Inflammatory macrophage treated with lipopolysaccharide for 4 hours (primary cell): ENCODE measurements around the gene RBMS2.
A peak's percentile ranks its signal among the peaks of the same experiment; 100 is the strongest.
"Not testable (repeated sequence)": the region's sequence is repeated elsewhere in the genome, so short reads cannot be mapped to it uniquely, and the experiment has no call there.

Experiments used
- DNase-seq: peaks from one replicate; pipeline ENCODE4 v3.0.0-alpha.2; 2020

RBMS2 gene

GRCh38 chr12:56518570-56518969 is 3.0 kb upstream of the RBMS2 start:
- DNase-seq = peak; percentile 16

DNA sequence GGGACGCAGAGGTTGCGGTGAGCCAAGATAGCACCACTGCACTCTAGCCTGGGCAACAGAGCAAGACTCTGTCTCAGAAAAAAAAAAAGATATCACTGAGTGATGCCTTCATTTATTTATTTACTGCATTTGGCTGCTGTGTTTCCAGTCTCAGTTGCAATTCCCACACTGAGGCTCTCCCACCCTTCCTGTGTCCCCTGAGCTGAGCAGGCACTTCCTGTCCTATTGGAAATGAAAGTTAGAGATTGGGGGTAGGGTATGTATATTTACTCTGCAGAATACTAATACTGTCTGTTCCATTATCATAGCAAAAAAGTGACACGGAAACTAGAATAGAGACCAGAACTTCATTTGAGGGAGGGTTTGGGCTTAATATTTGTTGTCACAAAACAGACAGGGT is 1.6 kb upstream of the RBMS2 start:
- DNase-seq = peak; percentile 18

GRCh38 chr12:56520506-56520905 is 1.1 kb upstream of the RBMS2 start:
- peak; percentile 70 for DNase-seq

DNA sequence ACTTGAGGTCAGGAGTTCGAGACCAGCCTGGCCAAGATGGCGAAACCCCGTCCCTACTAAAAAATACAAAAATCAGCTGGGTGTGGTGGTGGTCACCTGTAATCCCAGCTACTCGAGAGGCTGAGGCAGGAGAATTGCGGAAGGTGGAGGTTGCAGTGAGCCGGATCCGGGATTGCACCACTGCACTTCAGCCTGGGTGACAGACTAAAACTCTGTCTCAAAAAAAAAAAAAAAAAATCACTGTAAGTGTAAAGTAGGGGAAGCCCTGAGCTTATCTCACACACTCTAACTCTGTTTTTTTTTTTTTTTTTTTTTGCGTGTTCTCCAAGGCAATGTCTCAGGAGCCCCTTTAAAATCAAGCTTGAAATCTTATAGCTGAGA is 421 bp upstream of the RBMS2 start:
- peak; percentile 60 for DNase-seq

GRCh38 chr12:56522411-56523193 is 982 bp downstream of the RBMS2 start:
- DNase-seq = no peak

GRCh38 chr12:56528846-56529245 is 7.2 kb downstream of the RBMS2 start:
- no peak for DNase-seq

DNA sequence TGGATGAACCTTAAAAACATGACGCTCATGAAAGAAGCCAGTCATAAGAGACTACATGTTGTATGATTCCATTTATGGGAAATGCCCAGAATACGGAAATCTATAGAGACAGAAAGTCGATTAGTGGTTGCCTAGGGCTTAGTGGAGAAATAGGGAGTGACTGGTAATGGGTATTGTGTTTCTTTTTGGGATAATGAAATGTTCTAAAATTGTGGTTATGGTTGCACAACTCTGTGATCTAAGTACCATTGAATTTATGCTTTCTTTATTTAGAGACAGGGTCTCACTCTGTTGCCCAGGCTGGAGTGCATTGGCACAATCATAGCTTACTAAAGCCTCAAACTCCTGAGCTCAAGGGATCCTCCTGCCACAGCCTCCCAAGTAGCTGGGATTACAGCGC is 8.0 kb downstream of the RBMS2 start:
- DNase-seq = no peak

DNA sequence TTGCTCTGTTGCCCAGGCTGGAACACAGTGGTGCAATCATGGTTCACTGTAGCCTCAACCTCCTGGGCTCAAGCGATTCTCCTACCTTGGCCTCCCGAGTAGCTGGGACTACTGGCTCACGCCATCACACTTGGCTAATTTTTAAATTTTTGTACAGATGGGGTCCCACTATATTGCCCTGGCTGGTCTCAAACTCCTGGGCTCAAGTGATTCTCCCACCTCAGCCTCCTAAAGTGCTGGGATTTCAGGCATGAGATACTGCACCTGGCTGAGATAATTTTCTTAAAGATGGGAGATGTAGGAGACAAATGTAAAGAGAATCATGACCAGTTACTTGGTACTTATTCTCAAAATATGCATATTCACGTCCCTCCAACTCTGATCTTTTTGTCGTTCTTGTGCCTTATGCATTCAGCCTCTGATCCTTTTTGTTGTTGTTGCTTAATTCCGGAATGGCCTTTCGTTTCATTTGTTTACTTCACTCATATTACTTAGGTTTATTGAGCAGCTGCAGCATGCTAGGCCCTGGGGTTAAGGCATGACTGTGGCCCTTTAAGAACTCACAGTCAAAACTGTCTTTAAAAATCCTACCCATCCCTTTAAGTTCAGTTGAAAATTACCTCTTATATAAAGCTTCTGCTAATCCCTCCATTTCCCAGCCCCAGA is 8.9 kb downstream of the RBMS2 start:
- DNase-seq = no peak

GRCh38 chr12:56537546-56537945 is 15.9 kb downstream of the RBMS2 start:
- DNase-seq = peak; percentile 45

- DNase-seq = no peak
These were observed 20.0 kb downstream of the RBMS2 start for GRCh38 chr12:56541631-56542030.

DNA sequence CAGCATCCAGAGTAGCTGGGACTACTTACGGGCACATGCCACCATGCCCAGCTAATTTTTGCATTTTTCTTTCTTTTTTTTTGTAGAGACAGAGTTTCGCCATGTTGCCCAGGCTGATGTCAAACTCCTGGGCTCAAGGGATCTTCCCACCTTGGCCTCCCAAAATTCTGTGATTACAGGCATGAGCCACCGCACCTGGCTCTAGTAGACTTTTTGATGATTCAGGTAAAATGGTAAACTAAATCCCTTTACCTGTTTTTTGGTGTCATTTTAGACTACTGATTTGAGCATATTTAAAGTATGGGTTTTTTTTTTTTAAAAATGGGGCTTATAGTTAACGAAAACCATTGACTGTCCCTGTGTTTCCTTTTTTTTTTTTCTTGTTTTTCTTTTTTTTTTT is 20.5 kb downstream of the RBMS2 start:
- DNase-seq = no peak

DNA sequence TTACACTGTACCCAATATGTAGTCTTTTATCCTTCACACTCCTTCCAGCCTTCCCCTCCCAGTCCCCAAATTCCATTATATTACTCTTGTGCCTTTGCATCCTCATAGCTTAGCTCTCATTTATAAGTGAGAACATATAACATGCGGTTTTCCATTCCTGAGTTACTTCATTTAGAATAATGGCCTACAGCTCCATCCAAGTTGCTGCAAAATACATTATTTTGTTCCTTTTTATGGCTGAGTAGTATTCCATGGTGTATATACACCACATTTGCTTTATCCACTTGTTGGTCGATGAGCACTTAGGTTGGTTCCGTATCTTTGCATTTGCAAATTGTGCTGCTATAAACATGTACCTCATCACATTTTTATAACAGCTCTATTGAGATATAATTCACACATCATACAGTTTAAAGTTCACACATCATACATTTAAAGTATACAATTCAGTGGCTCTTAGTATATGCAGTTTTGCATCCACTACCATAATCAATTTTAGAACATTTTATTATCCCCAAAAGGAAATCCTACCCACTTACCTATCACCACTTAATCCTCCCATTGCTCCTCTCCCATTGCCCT is 23.5 kb downstream of the RBMS2 start:
- DNase-seq = no peak

- no peak for DNase-seq
These were observed 25.1 kb downstream of the RBMS2 start for GRCh38 chr12:56546680-56547079.

DNA sequence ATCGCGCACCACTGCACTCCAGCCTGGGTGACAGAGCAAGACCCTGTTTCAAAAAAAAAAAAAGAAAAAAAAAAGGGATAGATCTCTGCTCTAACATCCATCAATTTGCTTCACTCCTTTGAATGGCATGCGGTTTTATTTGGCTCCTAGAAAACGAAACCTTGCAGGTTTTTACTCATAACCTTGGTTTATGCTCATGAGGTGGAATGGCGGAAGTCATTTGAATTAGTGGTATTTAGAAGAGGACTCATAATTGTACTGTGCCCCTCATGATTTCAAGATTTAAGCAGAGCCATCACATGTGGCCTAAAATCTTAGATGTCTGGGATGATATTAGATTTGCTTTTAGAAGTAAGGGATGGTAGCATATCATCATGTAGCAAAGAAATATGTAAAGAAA is 29.4 kb downstream of the RBMS2 start:
- no peak for DNase-seq

- DNase-seq = peak; percentile 37
These were observed 44.0 kb downstream of the RBMS2 start for GRCh38 chr12:56565510-56566101.

DNA sequence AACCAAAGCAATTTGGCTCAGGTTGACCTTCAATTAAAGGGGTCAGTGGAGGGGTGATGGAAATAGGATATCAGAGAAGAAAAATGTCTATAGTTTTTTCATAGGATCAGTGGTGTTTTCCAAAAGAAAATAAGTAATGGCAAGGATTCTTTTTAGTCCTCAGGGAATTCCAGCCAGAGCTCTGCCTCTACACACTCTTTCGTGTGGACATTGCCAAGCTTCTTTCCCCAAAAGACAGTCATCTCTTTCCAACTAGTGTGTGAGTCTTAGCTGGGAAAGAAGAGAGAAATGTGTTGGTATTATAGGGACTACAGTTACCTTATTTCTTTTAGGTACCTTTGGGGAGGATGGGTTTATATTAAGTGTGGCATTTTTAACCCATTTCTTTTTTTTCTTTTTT is 46.5 kb downstream of the RBMS2 start:
- DNase-seq = no peak

GRCh38 chr12:56571121-56571520 is 49.5 kb downstream of the RBMS2 start:
- no peak for DNase-seq

GRCh38 chr12:56572288-56572687 is 50.7 kb downstream of the RBMS2 start:
- DNase-seq = peak; percentile 9

DNA sequence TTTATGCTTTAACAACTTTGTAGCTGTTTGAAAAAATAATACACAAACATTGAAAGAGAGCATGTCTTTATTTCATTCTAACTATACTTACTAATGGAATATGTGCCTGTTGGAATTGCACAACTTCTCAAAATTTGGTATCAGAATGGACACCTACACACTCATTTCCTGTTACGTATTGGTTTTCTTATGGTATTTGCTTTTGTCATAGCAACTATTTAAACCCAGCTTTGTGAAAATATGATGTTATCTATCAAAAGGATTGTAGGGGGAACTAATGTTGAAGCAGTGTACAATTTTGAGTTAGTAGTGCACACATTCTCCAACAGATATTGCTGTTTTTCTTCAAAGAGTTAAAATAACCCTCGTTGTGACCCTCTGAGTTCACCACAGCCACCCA is 52.6 kb downstream of the RBMS2 start:
- peak; percentile 65 for DNase-seq

- not testable (repeated sequence) for DNase-seq
These were observed 55.6 kb downstream of the RBMS2 start for GRCh38 chr12:56577248-56577647.

GRCh38 chr12:56578983-56579546 is 57.4 kb downstream of the RBMS2 start:
- no peak for DNase-seq

DNA sequence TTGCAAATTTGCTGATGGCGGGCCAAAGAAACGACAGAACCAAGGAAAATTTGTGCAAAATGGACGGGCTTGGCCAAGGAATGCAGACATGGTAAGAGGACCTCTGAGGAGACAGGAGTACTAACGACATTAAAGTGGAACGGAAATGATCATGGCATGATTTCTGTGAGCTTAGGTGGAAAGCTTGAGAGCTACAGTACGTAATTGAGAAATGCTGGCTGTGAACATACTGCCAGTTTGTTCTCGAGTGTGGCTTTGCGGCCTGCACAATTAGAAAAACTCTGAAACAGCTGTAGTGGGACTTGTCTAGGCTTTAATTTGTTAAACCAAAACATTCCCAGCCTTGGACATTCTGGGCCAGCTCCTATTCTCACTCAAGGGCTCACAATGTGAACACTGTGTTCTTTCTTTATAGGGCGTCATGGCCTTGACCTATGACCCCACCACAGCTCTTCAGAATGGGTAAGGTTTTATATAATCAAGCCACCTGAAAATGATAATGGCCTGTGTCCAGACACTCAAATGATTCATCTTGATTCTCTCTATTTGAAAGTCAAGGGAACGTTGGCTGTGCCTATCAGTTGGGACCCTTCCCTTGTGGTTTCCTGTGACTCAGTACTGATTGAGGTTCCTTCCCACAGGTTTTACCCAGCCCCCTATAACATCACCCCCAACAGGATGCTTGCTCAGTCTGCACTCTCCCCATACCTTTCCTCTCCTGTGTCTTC is 60.0 kb downstream of the RBMS2 start:
- DNase-seq = no peak

DNA sequence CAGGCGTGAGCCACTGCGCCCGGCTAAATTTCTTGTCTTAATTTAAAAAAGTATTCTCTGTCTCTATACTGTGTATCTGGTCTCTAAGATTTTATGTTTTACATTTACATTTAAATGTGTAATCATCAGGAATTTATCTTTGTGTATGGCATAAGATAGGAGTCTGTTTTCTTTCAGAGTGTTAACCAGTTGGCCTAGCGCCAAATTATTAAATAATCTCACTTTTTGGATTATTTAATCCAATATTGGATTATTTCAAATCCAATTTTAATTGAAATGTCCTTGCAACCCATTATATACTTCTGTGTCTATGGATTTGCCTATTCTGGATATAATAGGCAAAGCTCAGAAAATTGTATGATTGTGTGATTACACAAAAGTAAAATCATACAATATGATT is 63.5 kb downstream of the RBMS2 start:
- DNase-seq = no peak
